ENCODE data around the gene STON2.

The STON2 gene

GRCh38 chr14:81329640-81330381 lies 70.3 kb downstream of the STON2 start:
- no peak for DNase-seq

DNA sequence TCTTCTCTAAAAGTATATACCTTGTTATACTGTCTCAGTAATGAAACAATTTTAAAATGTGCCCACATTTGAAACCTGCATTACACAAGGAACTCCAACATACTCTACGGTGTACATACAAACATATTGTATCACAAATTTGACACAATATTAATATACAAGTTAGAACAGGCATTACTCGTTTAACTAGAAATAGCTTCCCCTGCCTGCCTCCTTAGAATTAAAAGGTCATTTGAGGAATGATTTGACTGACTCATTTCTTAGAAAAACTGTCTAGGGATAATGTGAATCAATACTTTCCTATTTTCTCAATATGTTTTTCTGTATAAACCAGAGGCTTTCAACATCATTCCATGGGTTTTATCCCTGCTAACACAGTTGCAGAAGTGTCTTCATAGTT lies 73.7 kb downstream of the STON2 start:
- no peak for DNase-seq

GRCh38 chr14:81324011-81324410 lies 76.1 kb downstream of the STON2 start:
- peak in 1 of 2 experiments; percentile 27 for DNase-seq

GRCh38 chr14:81323093-81323492 lies 77.0 kb downstream of the STON2 start:
- DNase-seq, result no peak

DNA sequence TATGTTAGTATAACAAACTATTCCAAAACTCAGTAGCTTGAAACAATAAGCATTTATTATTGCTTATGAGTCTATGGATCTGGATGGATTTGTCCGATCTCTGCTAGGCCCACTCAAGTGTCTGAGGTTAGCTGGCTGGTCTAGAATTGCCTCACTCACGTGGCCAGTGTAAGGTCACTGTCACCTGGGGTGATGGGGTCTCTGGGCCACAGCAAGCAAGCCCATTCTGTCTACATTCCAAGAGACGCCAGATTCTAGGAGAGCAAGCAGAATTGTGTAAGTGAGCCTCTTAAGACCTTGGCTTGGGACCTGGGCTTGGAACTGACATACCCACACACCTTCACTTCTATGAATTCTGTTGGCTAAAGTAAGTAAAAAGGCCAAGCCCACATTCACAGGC lies 80.2 kb downstream of the STON2 start:
- no peak for DNase-seq

GRCh38 chr14:81319314-81319713 lies 80.8 kb downstream of the STON2 start:
- no peak for DNase-seq

DNA sequence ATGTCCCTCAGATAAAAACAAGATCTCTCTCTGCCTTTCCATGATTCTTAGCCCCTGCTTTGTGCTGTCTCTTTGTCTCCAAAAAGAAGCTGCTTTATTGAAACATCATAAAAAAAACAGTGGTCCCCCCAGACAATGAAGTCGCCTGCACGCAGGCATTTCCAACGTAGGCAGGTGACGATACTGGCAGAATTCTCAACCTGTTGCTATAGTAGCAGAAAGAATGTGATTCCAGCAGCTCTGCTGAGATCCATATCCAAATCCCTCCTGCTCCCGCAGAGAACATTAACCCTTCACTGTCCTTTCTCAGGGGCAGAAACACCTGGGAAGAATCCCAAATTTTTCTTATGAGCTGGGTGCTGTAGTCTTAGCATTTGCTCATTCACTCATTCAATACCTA lies 84.8 kb downstream of the STON2 start:
- peak in 1 of 2 experiments; percentile 19 for DNase-seq

- DNase-seq, result no peak
These were observed 85.5 kb downstream of the STON2 start for GRCh38 chr14:81314443-81315175.

GRCh38 chr14:81313775-81314429 lies 86.2 kb downstream of the STON2 start:
- DNase-seq, result no peak

GRCh38 chr14:81313200-81313599 lies 86.9 kb downstream of the STON2 start:
- no peak for DNase-seq

DNA sequence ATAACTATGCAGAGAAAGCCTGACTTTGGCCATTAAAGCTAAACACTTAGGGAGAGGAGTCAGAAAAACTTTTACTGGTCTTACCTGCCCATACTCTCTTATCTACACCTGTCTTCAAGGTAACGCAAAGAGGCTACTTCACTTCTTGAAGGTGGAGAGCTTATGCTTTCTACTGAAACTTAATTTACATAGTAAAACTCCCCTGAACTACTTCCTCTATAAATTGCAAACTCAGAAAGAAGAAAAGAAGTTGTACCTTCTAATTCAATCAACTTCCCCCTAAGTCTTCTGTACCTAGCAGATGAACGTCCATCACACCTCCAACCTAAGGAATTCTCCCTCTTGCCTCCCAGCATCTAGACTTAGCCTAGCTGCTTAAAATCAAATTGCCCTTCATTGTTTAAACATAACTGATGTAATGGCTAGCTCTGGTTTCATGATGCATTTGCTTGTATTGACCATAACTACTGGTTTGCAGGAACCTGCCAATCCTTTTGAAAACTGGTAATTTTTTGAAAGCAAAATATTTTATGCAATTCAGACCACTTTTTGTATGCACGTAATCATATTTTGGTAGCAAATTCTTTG lies 87.7 kb downstream of the STON2 start:
- no peak for DNase-seq

DNA sequence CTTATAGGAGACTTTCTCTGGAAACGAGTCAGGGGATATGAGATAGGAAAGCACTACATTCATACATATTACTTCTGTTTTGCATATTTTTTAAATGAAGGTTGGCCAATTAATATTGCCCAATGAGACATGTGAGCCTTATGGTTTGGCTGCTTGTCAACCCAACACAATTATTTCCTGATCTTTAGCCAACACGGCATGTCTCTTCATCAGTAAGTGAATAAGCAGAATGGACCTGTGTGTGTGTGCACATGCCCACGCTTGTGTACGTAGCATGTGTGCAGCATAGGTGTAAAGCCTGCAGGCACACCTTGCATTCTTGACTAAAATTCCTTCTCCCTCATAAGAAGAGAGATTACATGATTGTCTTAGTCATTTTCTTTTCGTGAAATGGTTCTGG lies 88.3 kb downstream of the STON2 start:
- no peak for DNase-seq

GRCh38 chr14:81311141-81311540 lies 89.0 kb downstream of the STON2 start:
- DNase-seq, result no peak

DNA sequence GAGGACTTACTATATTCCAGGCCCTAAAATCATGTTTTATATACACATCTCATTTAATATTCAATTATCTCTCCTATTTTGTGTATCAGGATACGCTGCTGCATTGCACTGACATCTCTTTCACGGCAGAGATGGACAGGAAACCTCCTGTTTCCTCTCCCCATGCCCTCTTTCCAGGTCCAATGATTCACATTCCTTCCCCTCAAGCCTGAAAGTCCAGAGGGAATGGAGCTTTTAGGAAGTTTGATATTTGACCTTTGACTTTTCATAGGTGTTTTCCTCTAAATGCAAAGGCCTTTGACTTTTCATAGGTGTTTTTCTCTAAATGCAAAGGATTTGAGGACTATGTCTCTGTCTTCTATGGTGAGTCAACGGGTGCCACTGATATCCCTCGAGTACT lies 89.5 kb downstream of the STON2 start:
- DNase-seq, result no peak

DNA sequence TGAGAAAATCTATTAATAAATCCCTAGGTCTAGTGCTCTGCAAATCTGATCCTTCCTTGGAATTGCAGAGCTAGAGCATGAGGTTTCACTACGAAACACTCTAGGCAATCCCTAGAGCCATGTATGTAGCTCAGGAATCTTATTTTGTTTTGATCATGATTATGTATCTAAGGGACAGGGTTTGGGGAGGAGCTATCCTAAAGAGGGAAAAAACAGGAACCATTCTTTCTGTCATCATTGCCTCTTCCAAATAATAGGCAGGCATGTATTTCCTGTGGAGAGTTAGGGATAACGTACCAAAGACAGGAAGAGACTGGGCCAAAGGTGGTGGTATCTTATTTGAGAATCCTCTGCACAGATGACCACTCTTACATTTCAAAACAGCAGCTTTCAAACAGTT lies 90.6 kb downstream of the STON2 start:
- no peak for DNase-seq

GRCh38 chr14:81305743-81306142 lies 94.4 kb downstream of the STON2 start:
- DNase-seq, result no peak

GRCh38 chr14:81305065-81305464 lies 95.1 kb downstream of the STON2 start:
- no peak for DNase-seq

- peak; percentile 28 to 74 for DNase-seq
These were observed 96.7 kb downstream of the STON2 start for GRCh38 chr14:81303258-81303935.

- peak in 1 of 2 experiments; percentile 71 for DNase-seq
These were observed 97.5 kb downstream of the STON2 start for GRCh38 chr14:81302638-81303037.

- no peak for DNase-seq
These were observed 98.3 kb downstream of the STON2 start for GRCh38 chr14:81301813-81302212.

GRCh38 chr14:81301371-81301770 lies 98.8 kb downstream of the STON2 start:
- no peak for DNase-seq

DNA sequence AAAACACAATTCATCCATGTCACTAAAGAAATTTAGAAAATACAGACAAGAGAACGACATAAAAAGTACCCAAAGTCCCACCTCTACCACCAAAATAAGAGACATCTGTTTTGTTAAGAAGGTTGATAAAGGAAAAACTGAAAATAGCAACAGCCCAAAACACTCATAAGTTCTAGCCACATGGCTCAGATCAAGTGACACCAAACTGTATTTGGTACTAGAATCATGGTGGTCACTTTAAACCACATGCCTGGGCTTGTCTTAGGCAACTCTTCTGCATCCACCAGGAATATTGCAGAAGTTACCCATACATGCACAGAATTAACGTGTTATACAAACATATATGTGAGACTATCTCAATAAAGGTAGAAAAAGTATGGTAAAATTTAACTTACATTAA lies 101.2 kb downstream of the STON2 start:
- DNase-seq, result no peak

DNA sequence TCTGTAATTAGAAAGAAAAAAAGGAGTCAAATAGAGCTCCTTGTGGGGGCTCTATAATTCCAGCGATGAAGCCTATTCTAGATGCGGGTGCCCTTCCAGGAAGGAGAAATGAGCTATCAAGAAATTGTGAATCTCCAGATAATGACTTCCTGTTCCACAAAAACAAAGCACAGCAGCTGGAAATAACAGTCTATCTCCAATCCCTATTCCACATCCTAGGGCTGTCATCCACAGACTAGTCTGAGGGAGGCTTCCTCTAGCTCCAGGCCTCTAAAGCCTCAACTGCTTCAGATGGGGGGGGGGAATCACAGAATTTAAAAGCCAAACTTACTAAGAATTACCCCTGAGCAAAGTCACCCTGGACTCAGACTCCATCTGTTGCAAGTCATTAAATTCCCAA lies 102.0 kb downstream of the STON2 start:
- no peak for DNase-seq
